ENCODE data around the gene LGALS3BP.
"Not testable (repeated sequence)": the region's sequence is repeated elsewhere in the genome, so short reads cannot be mapped to it uniquely, and the experiment has no call there.

Gene LGALS3BP

GRCh38 chr17:78962984-78963348 is 16.8 kb downstream of the LGALS3BP start:
- DNase-seq, result not testable (repeated sequence)

DNA sequence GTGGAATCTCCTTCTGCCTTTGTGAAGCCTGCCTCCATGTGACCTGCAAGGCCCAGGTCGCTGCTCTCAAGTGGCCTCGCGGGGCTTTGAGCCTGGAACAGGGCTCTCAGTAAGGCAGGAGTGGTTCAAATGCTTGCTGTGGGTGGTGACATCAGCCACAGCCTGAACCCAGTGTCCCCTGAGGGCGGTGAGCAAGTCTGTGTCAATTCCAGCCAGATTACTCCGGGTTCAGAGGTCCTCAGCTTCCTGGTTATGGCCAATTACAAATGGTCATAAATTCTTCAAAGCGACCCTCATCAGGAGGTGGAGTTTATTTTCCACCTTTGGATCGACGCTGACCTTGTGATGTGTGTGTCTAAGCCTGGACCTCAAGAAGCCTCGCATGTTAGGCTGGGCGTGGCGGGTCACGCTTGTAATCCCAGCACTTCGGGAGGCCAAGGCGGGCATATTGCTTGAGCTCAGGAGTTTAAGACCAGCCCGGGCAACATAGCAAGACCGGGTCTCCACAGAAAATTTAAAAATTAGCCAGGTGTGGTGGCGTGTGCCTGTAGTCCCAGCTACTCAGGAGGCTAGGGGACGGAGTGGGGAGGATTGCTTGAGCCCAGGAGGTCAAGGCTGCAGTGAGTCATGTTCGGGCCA is 17.3 kb downstream of the LGALS3BP start:
- no peak for DNase-seq

DNA sequence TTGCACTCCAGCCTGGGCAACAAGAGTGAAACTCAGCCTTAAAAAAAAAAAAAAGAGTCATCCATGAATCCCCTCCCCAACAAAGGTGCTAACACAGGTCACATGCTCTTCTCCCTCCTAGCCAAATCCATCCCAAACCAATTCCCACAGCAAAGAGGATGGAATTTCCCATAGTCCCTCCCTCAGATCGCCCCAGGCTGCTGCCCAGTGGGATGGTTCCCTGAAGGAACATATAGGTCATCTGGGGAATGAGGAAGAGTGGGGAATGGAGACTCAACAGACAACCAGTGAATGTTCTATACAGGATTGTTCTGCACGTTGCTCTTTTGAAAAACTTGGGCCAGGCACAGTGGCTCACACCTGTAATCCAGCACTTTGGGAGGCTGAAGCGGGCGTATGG is 18.2 kb downstream of the LGALS3BP start:
- DNase-seq, result no peak

GRCh38 chr17:78960928-78961327 is 18.8 kb downstream of the LGALS3BP start:
- DNase-seq, result no peak

DNA sequence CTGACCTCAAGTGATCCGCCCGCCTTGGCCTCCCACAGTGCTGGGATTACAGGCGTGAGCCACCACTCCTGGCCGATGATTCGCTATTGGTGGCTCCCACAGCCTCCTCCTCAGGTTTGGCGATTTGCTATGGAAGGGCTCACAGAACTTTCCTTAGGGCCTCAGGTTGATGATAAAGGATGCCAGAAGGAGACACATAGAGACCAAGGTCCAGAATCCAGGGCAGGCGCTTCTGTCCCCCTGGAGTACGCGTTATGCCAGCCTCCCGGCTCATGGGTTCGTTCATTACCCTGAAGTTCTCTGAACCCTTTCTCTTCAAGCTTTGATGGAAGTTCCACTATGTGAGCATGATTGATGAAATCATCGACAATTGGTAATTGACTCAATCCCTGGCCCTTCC is 19.9 kb downstream of the LGALS3BP start:
- no peak for DNase-seq

DNA sequence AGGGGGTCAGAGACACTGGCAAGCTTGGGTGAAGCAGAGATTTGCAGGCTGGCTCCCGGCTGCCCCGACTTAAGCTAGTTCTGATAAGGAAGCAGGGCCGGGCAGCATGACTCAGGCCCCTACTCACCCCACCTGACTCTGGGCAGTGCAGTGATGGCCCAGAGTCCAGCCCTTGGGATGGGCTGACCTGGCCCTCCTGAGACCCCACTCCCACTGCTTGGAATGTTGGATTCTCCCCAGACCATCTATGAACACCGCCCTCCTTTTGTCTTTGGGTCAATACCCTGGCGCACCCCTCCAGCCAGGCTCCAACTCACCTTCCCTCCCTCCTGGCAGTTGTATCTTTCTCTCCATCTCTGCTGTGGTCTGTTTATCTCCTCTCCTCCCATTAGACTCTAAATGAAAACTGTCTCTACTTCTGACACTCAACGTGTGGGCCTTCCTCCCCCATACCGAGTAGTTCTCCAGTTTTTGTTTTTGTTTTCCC is 21.0 kb downstream of the LGALS3BP start:
- DNase-seq, result no peak

- DNase-seq, result no peak
These were observed 22.6 kb downstream of the LGALS3BP start for GRCh38 chr17:78957128-78957527.

DNA sequence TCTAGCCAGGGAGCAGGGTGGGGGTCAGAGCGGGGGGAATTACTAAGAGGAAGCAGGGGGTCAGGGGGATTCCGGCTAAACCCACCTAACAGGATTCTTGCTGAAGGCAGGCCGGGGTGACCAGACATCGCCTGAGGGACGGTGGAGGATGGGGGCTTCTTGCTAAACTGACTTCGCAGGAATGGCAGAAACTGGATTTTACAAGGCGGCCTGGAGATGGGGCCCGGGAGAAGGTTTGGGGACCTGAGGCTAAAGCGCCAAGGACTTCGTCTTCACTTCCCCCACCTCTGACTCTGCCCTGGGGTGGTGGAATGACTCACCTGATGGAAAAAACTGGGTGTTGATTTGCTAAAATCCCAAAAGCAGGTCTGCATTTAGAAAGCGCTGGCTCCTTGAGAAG is 23.5 kb downstream of the LGALS3BP start:
- no peak for DNase-seq

- no peak for DNase-seq
These were observed 25.0 kb downstream of the LGALS3BP start for GRCh38 chr17:78954684-78955083.

- no peak for DNase-seq
These were observed 26.1 kb downstream of the LGALS3BP start for GRCh38 chr17:78953356-78954350.

GRCh38 chr17:78952706-78953105 is 27.0 kb downstream of the LGALS3BP start:
- DNase-seq, result no peak

DNA sequence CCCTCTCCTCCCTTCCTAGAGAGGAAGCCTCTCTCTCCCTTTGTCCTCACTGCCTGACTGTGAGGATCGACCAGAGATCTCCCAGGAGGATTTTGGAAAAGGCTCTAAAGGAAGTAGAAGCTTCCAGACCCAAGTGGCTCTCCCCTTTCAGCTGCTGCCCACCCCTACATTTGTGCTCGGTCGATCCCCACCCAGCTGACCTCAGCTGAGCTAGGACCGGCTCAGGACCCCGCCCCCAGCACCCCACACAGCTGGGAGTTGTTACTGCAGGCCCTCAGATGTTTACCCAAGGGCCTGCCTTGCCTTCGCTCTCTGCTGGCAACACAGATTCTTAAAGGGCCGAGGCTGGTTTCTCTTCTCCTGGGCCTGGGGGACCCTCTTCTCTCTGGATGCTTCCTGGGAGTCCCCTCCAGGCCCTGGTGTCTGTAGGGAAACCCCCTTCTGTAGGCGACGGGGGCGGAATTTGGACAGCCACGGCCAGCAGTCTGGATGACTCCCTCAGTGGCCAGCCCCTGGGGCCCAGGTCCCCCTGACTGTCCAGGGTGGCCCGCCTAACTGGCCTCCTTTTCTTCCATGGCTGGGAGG is 27.7 kb downstream of the LGALS3BP start:
- DNase-seq, result no peak

DNA sequence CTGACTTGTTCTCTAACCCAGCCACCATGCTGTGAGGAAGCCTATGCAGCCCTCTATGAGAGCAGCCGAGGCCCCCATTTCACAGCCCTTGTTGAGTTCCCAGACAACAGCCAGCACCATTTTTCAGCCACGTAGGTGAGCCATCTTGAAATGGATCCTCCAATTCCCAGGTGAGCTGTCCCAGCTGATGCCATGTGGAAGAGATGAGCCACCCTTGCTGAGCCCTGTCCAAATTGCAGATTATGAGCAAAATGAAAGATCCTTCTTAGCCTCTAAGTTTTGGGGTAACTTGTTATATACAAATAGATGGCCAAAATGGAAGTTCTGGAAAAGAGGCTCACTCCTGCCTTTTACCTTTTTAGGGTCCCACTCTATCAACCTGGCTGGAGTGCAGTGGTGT is 28.9 kb downstream of the LGALS3BP start:
- no peak for DNase-seq

DNA sequence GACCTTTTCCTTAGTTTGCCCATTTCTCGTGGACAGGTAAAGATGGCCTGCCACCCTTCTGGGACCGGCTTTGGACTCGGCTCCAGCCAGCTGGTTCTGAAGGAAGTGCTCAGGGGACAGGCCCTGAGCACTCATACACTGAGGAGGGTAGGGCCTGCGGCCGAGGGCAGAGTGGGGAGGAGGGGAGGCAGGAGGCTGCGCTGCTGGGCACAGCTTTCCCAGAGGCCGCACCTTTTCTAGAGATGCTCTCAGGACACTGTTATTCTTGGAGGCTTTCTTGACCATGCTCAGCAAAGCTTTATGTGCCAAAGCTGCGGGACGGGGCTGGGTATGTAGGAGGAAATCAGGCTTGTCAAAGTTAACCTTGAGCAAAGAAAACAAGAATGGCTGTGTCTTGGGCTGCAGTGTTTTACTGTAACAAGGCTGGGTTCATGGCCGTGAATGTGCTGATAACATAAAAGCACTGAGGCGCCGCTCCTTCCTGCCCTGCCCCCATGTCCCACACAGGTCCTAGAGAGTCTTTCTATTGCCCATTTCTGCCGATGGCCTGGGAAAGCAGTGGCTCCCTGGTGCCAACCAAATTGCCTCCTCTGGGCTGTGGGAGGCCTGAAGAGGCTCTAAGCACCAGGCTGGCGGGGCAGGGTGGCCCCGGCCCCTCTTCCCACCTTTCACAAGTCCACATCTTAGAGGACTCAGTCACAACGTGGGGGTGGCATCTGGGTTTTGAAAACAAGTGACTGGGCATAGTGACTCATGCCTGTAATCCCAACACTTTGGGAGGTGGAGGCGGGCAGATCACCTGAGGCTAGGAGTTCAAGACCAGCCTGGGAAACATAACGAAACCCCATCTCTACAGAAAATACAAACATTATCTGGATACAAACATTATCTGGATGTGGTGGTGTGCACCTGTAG is 32.2 kb downstream of the LGALS3BP start:
- DNase-seq, result no peak

DNA sequence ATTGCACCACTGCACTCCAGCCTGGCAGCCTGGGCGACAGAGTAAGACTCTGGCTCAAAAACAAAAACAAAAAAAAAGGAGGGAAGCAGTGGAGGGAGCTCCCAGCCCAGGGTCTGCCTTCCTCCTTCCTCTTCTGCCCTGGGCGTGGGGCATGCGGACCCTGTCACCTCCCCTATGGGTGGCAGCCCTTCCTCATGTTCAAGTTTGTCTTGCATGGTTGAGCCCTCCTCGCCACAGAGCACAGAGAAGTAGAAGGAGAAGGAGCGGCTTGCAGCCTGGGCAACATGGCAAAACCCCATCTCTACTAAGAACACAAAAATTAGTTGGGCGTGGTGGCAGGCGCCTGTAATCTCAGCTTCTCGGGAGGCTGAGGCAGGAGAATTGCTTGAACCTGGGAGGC is 33.1 kb downstream of the LGALS3BP start:
- DNase-seq, result no peak

- no peak for DNase-seq
These were observed 33.6 kb downstream of the LGALS3BP start for GRCh38 chr17:78946131-78946530.

DNA sequence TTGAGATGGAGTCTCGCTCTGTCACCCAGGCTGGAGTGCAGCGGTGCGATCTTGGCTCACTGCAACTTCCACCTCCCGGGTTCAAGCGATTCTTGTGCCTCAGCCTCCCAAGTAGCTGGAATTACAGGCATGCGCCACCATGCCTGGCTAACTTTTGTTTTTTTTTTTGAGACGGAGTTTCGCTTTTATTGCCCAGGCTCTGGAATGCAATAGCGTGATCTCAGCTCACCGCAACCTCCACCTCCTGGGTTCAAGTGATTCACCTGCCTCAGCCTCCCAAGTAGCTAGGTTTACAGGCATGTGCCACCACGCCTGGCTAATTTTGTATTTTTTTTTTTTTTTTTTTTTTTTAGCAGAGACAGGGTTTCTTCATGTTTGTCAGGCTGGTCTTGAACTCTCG is 34.3 kb downstream of the LGALS3BP start:
- DNase-seq, result not testable (repeated sequence)

DNA sequence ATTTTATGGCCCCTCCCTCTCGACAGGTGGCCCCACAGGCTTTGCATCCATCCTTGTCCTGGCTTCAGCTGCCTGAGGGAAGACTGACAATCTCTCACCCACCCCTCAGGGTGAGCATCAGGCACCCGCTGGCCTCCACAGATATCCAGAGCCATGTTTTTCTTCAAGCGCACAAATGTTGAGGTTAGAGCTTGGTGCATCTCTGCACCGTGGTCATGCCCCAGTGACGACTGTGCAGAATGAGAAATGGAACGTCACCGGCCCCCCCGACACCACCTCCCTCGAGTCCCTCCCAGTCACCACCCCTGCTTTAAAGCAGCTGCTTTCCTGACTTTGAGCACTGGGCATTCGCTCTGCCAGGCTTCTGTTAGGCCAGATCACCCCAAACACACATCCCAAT is 34.8 kb downstream of the LGALS3BP start:
- no peak for DNase-seq

DNA sequence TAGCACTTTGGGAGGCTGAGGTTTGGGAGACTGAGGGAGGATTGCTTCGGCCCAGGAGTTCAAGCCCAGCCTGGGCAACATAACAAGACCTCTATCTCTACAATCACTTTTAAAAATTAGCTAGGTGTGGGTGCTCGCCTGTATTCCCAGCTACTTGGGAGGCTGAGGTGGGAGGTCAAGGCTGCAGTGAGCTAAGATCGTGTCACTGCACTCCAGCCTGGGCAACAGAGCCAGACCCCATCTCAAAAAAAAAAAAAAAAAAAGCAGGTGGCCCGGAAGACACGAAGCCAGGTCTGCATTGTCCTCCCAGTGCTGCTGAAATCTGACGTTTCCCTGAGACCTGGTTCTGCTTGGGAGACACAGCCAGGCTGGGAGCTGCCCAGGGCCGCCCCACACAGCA is 35.7 kb downstream of the LGALS3BP start:
- no peak for DNase-seq

- no peak for DNase-seq
These were observed 39.0 kb downstream of the LGALS3BP start for GRCh38 chr17:78940708-78941107.

DNA sequence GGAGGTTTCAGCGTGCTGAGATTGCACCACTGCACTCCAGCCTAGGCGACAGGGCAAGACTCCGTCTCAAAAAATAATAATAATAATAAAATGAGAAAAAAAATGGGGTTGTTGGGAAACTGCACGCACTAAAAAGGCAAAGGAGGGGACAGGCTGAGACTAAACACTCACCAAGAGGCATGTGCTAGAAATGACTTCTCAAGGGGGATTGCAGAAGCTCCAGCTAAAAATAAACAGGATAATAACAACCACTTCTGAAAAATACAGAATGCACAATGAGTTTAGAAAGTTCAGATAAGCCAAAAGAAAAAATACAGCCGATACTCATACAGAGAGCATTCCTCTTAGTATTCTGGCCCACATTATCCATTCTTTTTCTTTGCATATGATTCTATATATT is 39.5 kb downstream of the LGALS3BP start:
- DNase-seq, result no peak

DNA sequence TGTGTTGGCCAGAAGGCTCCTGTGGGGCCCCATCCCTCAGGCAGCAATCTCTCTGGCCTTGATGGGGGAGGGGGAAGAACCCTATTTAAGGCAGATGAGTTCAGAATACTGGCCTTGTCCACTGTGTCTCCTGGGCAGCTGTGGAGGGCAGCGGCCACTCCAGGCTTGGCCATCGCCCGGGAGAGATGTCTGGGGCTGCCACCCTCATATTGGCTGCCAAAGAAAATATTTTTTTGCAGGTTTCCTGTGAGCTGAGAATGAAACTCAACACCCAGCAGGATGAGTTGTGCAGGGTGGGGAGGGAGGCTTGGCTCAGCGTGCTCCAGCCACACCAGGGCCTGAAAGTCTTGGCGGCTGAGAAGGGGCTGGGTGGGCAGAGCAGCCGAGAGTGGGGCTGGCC is 40.1 kb downstream of the LGALS3BP start:
- no peak for DNase-seq

DNA sequence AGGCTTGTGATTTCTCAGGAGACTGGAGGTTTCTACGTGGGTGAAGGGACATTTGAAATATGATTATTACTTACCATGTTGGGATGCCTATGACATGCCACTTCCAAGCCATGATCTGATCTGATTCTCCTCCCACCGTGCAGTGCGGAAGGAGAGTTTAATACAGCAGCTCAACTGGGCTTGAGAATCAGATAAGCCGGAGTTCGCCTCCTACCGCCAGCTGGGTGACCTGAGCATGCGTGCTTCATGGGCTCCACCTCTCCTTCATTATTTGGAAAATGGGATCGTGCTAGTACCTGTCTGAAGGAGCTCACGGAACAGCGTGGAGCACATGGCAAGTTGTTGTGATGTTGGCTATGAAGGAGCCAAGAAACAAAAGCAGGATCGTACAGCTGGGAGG is 42.2 kb downstream of the LGALS3BP start:
- DNase-seq, result no peak
